Measurements from ENCODE around the gene UBTD1.
A peak's percentile ranks its signal among the peaks of the same experiment; 100 is the strongest.

Gene UBTD1

GRCh38 chr10:97612386-97612785 lies 113.7 kb downstream of the UBTD1 start:
- peak; percentile 25 for TF ChIP-seq CTCF (IDR thresholded peaks at IDR 0.05)

GRCh38 chr10:97618285-97618684 lies 119.6 kb downstream of the UBTD1 start:
- TF ChIP-seq CTCF (IDR thresholded peaks at IDR 0.05) = no peak

GRCh38 chr10:97618733-97619132 lies 120.0 kb downstream of the UBTD1 start:
- no peak for TF ChIP-seq CTCF (IDR thresholded peaks at IDR 0.05)

Data from LNCAP (cell line).